Activated CD4-positive, alpha-beta T cell treated with anti-CD3 and anti-CD28 coated beads, Interleukin-2, Interleukin-4, amounts not matched to agents 100 ng/mL and 50 ng/mL, durations not matched to agents 16 hours and 8 hours (primary cell): Measurements from ENCODE around the gene CSNK1G2.

ENCODE experiments used
- DNase-seq: peaks from one replicate; pipeline ENCODE4 v3.0.0-alpha.2; 2020; ENCODE audit warnings: low spot score

Gene CSNK1G2

DNA sequence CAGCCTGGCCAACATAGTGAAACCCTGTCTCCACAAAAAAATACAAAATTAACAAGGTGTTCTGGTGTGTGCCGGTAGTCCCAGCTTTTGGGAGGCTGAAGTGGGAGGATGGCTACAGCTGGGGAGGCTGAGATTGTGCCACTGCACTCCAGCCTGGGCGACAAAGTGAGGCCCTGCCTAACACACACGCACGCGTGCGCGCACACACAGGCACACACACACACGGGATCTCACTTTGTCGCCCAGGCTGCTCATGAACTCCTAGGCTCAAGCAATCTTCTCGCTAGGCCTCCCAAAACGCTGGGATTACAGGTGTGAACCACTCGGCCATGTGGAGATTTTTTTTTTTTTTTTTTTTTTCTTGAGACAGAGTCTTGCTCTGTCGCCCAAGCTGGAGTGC is 77.8 kb downstream of the CSNK1G2 start:
- no peak for DNase-seq

DNA sequence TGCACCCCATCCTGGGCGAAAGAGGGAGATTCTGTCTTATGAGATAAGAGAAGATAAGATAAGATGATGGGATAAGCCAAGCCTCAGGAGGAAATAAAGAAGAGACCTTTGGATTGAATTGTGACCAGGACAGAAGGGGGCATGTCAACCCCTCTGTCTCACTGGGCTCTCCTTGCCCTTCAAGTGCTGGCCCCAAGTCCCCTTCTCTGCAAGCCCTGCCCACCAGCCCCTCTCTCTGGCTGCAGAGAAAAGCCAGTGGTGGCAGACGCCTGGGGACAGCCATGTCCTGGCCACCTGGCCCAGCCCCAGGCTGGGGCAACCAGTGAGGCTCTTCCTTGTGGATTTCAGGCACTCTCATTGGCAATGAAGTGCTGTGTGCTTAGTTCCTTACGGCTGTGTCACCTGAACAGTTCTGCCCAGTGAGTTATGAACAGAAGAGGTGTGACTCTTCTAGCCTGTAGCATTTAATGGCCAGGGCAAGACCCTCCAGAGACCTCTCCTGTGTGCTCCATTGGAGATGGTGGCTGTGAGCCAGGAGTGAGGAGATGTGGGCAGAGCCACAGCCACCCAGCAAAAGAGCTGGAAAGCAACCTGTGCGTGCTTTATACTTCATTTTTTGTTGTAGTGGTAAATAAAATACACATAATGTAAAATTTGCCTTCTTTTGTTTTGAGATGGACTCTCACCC is 80.6 kb downstream of the CSNK1G2 start:
- no peak for DNase-seq

DNA sequence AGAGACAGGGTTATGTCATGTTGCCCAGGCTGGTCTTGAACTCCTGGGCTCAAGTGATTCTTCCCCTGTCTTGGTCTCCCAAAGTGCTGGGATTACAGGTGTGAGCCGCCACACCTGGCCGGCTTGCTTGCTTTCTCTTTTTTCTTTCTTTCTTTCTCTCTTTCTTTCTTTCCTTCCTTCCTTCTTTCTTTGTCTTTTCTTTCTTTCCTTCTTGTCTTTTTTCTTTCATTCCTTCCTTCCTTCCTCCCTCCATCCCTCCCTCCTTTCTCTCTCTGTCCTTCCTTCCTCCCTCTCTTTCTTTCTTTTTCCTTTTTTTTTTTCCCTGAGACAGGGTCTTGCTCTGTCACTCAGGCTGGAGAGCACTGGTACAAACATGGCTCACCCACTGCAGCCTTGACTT is 81.3 kb downstream of the CSNK1G2 start:
- DNase-seq: no peak

DNA sequence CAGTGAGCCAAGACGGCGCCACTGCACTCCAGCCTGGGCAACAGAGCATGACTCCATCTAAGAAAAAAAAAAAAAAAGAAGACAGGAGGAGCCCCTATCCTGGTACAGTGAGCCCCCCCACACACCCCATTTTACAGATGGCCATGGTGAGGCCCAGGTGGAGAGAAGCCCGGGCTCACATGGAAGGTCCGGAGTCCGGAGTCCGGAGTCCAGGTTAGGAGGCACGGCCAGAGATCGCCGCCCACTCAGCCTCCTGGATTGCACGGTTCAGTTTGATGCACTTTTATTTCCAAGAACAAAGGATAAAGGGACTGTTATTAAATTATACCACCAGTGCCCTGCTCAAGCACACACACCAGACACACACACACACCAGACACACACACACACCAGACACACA is 85.8 kb downstream of the CSNK1G2 start:
- DNase-seq: no peak

DNA sequence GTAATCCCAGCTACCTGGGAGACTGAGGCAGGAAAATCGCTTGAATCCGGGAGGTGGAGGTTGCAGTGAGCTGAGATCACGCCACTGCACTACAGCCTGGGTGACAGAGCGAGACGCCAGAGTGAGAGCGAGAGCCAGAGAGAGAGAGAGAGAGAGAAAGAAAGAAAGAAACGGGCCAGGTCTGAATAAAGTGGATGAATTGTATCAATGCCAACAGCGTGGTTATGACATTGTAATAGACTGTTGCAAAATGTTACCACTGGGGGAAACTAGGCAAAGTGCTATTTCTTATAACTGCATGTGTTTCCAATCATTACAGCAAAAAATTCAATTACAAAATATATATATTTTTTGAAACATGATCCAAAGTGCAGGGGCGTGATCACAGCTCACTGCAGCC is 86.4 kb downstream of the CSNK1G2 start:
- no peak for DNase-seq
